Right ventricle myocardium inferior (tissue), 1 donor: ENCODE measurements around the gene CD99. TPM values are rescaled to one million over a fixed set of nuclear protein-coding genes. Genes with fewer than 3 reads are reported as not detected.

ENCODE experiments used
- ATAC-seq: fragments of 200-7000 bp; cut with Tn5 transposase; one replicate; pipeline ENCODE4 v1.9.1; 2020; ENCODE audit warnings: mild to moderate bottlenecking, moderate library complexity
- DNase-seq: peaks from one replicate; pipeline ENCODE4 v3.0.0; 2021; ENCODE audit errors: missing footprints
- intact Hi-C: fragments of 100-400 bp; cut with DNase I; formaldehyde crosslinking; loops from one replicate; pipeline ENCODE4 v1.11.0; 2022
- long read RNA-seq: library from polyadenylated mRNA; unstranded; transcript quantifications from one replicate; pipeline ENCODE4 v2.0.0, GENCODE V29; 2021
- total RNA-seq: library from RNA; stranded (reverse); fragmentation: NEBNext Ultra II Directional; extraction: Animal tissue kit (Norgen Biotek cat#: 25700); gene quantifications from one replicate; pipeline ENCODE4 v1.2.1, GENCODE V29; 2021
- donor health status: DM: no; HTN: yes; CAD: no; lungs with severe emphysema.

The CD99 gene
- 359 TPM for total RNA-seq
- long read RNA-seq, transcript CD99-212 (10 exons, 1,089 nt), result minor isoform, 19 of 225 reads
- long read RNA-seq, transcript CD99-205 (10 exons, 1,291 nt), result major isoform, 124 of 225 reads
- long read RNA-seq, transcript CD99-204 (9 exons, 892 nt), result minor isoform, 22 of 225 reads
- long read RNA-seq, partial matches to known transcripts, result 44 of 225 reads
- long read RNA-seq, other reads (novel, unspliced or antisense), result 15 of 225 reads

DNA sequence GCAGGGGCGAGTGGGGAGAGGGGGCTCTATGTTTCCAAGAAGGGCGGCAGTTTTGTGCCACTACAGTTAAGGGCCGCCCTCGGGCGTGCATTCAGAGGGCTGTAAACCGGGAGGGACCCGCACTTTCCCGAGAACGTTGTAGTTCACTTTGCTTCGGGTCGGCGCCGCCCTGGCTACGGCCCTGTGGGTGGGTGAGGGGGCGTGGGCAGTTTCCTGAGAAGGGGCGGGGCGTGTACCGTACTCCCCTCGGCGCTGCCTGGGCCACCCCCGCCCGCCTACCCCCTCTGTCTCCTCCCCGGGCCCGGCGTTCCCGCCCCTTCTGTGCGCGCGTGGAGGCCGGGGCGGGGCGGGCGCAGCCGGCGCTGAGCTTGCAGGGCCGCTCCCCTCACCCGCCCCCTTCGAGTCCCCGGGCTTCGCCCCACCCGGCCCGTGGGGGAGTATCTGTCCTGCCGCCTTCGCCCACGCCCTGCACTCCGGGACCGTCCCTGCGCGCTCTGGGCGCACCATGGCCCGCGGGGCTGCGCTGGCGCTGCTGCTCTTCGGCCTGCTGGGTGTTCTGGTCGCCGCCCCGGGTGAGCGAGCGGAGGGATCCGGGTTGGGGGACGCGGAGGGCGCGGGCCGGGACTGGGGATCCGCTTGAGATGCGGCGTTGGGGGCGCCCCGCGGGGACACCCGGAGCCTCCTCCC lies at the start of gene CD99:
Gene CD99 (plus strand): TSS at position 440 of the 687 bp plus-strand sequence. CDS start 66 bp downstream, at position 506.
- intact Hi-C loops, result loop anchor here (1.0 to 10.0 kb wide), 3 partner anchors 14 to 366 kb away; no protein-coding TSS in a partner anchor
- ATAC-seq (peak; percentile 97), DNase-seq (peak; percentile 97)

DNA sequence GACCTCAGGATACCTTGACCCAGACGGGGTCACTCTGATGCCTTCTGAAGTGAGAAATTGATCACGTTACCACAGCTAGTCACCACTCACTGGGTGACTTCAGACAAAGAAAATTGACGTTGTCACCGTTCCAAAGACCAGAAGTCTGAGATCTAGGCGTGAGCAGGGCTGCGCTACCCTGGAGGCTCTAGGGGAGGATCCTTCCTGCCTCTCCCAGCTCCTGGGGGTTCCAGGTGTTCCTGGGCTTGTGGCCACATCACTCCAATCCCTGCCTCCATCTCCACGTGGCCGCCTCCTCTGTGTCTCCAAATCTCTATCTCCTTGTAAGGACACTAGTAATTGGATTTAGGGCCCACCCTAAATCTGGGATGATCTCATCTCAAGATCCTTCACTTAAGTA lies 48.9 kb upstream of the CD99 start:
- no peak for DNase-seq
- intact Hi-C loops, result loop anchor here (5.0 kb wide), 1 partner anchor 170 kb away; no protein-coding TSS in a partner anchor
- ATAC-seq, result no peak

- no peak for ATAC-seq
- DNase-seq, result no peak
- intact Hi-C loops, result loop anchor here (5.0 kb wide), 1 partner anchor 170 kb away; no protein-coding TSS in a partner anchor
These were observed 48.3 kb upstream of the CD99 start for GRCh38 chrX:2642791-2643190.

- ATAC-seq (no peak), DNase-seq (no peak)
- intact Hi-C loops, result loop anchor here (5.0 kb wide), 1 partner anchor 168 kb away; no protein-coding TSS in a partner anchor
These were observed 47.2 kb upstream of the CD99 start for GRCh38 chrX:2643880-2644279.

DNA sequence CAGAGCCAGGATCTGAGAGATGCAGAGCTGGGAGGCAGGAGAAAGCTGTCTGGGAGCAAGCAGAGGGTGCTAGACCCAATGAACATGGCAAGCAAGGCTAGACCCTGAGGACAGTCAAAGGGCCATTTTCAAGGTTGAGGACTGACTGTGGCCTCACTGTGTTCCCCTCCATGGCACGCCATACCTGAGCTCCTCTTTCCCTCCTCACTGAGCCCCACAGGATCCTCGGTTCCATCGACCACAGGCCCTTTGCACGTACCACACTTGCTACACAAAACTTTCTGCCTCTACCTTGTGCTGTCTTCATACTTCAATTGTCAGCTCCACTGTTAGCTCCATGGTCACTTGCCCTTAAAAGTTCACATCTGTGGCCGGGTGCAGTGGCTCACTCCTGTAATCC lies 45.5 kb upstream of the CD99 start:
- intact Hi-C loops, result no loop called here
- no peak for ATAC-seq
- DNase-seq, result no peak

DNA sequence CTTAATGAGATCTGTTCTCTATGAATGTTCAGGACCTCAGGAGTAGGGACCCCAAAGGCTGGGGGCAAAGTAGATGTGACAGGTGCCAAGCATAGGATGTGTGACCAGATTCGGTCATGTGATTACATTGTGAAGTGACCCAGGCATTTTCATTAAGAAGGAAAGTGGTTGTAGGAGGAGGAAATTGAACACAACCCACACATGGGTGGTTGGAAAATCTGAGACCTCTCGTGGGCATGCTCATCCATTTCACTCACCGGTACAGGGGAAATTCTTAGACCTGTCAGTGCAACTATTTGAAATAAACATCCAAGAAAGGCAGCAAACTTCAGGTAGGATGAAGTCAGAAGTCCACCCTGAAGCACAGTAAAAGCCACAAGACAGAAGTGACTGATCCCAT lies 43.5 kb upstream of the CD99 start:
- DNase-seq (no peak), ATAC-seq (no peak)
- intact Hi-C loops, result no loop called here

- intact Hi-C loops, result no loop called here
- no peak for DNase-seq
- no peak for ATAC-seq
These were observed 41.1 kb upstream of the CD99 start for GRCh38 chrX:2650037-2650436.

DNA sequence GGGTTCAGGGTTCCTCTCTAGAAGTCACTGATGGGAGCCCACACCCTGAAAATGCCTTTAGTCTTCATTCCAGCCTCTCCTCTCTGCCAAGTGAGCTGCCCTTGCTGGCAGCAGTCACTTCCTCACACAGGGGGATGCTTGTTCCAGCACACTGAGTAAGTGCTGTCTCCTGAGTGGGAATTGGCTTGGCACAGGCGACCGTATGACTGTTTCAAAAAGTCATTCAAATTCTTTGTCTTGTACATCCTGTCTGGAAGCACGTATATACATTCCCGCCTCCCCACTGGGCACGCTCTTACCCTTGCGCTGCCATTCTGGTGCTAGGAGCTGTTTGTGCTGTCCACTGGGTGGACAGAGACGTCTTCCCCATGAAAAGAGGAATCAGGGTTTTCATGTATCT lies 40.2 kb upstream of the CD99 start:
- ATAC-seq, result no peak
- intact Hi-C loops, result no loop called here
- no peak for DNase-seq

DNA sequence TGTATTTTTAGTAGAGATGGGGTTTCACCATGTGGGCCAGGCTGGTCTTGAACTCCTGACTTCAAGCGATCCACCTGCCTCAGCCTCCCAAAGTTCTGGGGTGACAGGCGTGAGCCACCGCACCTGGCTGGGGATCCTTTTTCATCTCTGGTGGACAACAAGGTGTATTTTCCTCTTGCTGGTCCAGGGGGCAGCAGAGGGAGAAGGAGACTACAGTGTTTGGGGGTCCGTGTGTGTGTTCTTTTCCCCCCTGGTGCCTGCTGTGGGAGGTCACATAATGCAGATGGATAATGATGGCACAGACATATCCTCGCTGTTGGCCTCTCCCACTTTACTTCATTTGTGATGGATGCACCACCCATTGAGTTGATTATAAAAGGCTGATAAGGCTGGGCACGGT lies 39.0 kb upstream of the CD99 start:
- intact Hi-C loops, result no loop called here
- DNase-seq (no peak), ATAC-seq (no peak)

DNA sequence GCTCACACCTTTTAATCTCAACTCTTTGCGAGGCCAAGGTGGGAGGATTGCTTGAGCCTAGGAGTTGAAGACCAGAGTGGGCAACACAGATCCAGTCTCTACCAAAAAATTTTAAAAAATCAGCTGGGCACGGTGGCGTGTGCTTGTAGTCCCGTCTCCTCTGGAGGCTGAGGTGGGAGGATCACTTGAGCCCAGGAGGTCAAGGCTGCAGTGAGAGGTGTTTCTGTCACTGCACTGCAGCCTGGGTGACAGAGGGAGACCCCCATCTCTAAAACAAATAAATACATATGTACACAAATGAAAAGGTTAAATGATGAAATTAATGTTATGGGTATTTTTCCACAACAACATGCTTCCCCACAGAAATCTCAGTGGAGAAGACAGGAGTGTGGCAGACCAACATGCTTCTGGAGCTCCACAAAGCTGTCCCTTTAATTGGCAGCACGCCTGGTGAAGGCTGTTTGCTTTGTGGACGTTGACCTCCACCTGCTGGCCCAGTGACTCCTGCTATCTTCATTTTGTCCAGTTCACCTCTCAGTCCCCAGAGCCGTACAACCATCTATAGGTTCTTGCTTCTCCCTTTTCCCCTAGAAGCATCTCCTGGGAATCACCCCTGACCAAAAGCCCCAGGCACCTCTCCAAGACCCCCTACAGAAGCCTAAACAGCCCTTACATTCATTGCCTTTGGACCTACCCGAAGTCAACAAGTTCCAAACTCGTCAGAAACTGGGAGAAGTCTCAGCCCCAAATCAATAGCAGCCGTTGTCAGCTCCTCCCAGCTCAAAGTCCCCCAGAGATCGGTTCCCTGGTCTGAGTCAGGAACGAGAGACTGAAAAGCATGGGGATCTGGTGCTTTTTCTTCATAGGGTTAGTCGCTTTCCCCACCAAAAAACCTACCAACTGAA lies 36.4 kb upstream of the CD99 start:
- intact Hi-C loops, result no loop called here
- ATAC-seq (no peak), DNase-seq (no peak)

DNA sequence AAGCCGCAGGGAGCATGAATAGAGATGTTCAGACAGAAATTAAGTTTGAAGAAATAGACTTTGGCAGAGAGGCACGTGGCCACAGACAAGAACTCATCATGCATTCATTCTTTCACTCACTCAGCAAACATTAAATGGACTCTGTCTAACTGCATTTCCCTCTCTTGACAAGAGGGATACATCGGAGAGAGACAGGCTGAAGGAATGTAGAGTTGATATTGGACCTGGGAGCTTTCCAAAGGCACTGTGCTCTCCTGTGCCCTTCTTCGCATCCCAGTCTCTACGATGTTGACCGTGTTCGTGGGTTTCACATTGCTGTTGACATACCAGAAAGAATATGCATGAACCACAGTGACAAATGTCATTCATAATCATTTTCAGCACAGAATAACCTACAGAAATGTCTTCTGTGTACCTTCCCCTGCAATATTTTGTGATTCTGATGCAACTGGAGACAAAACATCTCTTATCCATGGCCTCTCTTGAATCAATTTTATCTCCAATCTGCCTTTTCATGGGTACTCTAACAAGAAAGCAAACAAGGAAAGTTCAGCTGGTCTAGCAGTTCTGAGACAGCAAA lies 34.7 kb upstream of the CD99 start:
- no peak for ATAC-seq

GRCh38 chrX:2657532-2658113 lies 33.5 kb upstream of the CD99 start:
- ATAC-seq, result no peak
- DNase-seq, result no peak

More for the DNA sequence above, 34.7 kb upstream of the CD99 start:
- intact Hi-C loops, result no loop called here
- no peak for DNase-seq

DNA sequence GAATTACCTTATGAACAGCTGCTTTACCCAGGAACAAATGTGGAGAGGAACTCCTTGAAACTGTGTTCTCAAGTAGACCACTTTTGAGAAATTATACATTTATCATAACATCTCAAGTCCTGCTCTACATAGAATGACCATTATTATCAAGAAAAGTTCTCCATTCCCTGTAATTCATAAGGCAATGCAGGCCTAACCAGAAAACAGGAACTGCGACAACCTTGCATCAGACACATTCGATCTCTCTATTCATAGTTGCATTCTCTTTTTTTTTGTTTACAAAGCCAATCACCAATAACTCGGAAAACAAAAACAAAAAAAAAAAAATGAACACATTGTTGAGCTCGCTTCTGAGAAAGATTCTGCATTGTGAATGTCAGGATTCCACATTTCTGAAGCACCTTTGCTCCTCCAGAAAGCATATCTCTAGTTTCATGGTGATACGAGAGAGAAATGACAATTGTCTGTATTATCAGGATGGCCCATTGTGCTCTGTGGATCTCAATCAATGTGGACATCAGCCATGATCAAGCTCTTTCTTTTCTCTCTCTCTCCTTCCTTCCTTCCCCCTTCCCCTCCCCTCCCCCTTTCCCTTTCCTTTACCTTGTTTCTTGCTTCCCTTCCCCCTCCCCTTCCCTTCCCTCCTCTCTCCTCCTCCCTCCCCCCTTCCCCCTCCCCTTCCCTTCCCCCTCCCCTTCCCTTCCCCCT lies 32.4 kb upstream of the CD99 start:
- DNase-seq (no peak), ATAC-seq (no peak)
- intact Hi-C loops, result no loop called here

More at GRCh38 chrX:2657532-2658113, 33.5 kb upstream of the CD99 start:
- intact Hi-C loops, result no loop called here

DNA sequence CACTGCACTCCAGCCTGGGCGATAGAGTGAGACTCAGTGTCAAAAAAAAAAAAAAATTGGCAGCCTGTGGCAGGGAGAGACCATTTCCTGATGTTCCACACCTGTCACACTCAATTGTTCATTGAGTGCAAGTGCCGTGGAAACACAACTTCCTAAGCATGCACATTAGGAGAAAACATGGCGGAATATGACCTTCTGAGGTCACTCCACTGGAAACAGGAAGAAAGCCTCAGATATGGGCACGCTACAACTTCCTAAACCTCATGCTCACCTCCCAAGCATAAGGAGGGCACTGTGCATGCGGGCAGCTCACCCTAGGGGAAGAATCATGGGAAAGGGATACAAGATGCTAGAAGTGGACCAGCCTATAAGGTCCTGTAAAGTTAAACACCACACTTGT lies 28.5 kb upstream of the CD99 start:
- intact Hi-C loops, result no loop called here
- DNase-seq (no peak), ATAC-seq (no peak)

DNA sequence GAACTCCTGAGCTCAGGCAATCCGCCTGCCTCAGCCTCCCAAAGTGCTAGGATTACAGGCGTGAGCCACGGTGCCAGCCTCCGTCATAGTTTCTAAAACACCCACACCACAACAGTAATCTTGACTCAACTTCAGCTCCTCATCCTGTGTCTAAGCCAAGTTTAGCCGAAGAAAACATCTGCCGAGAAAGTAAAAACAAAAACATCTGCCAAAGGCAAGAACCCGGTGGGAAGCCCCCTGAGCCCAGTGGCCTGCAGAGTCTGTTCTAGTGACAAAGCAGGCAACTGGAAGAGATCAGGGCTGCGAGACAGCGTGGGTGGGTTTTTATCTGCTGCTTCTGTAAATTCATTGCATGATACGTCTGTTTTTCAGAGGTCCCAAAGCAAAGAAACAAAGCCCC lies 26.6 kb upstream of the CD99 start:
- DNase-seq, result no peak
- ATAC-seq, result peak; percentile 82
- intact Hi-C loops, result no loop called here

- DNase-seq (no peak), ATAC-seq (no peak)
- intact Hi-C loops, result no loop called here
These were observed 25.4 kb upstream of the CD99 start for GRCh38 chrX:2665387-2666304.

GRCh38 chrX:2666491-2666890 lies 24.6 kb upstream of the CD99 start:
- no peak for DNase-seq
- ATAC-seq, result no peak
- intact Hi-C loops, result no loop called here
